ENCODE measurements around the gene MED14.

- no peak for TF ChIP-seq CTCF (IDR thresholded peaks at IDR 0.05)
- TF ChIP-seq POLR2A (IDR thresholded peaks at IDR 0.05): no peak
Observed at GRCh38 chrX:40734971-40735324, 394 bp downstream of the MED14 start.
